Endothelial cell of umbilical vein (primary cell): ENCODE measurements around the gene STON2. TPM values are rescaled to one million over a fixed set of nuclear protein-coding genes. Genes with fewer than 3 reads are reported as not detected.

Experiments
- BruUV-seq: library from RNA; stranded (reverse); fragments of 400-500 nt; replicated peaks from 2 replicates; lab custom pipeline; 2021; lab: Mats Ljungman, UMichigan
- CTCF ChIA-PET: fragments of 300-600, 350-600 bp; sonication (Branson Sonifier 250); formaldehyde crosslinking; loops from one replicate; lab custom pipeline; 2021; ENCODE audit warnings: antibody characterized with exemption, inconsistent platforms; lab: Charles Lee
- POLR2A ChIA-PET: fragments of 300-600, 350-600 bp; sonication (Branson Sonifier 250); formaldehyde crosslinking; loops from one replicate; lab custom pipeline; 2021; ENCODE audit warnings: antibody characterized with exemption, inconsistent platforms; lab: Charles Lee
- DNase-seq: peaks from one replicate; pipeline ENCODE4 v3.0.0-alpha.2; 2011; ENCODE audit warnings: low read depth, low spot score
- FAIRE-seq: peaks from 2 replicates; lab custom pipeline; 2011; peaks lifted over from hg19 to GRCh38; lab: Jason Lieb, UNC
- H2AFZ ChIP-seq: 2 replicates; pipeline ENCODE4 v1.6.0; 2012; ENCODE audit warnings: low read depth, low read length, control low read depth, inconsistent platforms
- H3K27ac ChIP-seq: 2 replicates; pipeline ENCODE4 v1.5.1; 2011; ENCODE audit warnings: low read depth, mild to moderate bottlenecking, control low read depth, low read length, moderate library complexity; ENCODE audit not compliant: insufficient read depth
- H3K27me3 ChIP-seq, 2 experiments: 2 replicates each; pipeline versions ENCODE4 v1.6.0 to v1.6.1; 2011; ENCODE audit warnings: low read length in 2 of 2, mixed read lengths in 1 of 2; ENCODE audit not compliant: control insufficient read depth in 2 of 2, insufficient read depth in 2 of 2
- H3K36me3 ChIP-seq, 2 experiments: 2 replicates in 1 of 2; 3 replicates in 1 of 2; pipeline ENCODE4 v1.5.1; 2011; ENCODE audit warnings: low read length in 2 of 2, mild to moderate bottlenecking in 1 of 2, moderate library complexity in 1 of 2; ENCODE audit not compliant: control insufficient read depth in 2 of 2, insufficient read depth in 2 of 2; ENCODE audit errors: extremely low read depth in 1 of 2
- H3K4me1 ChIP-seq: 3 replicates; pipeline ENCODE4 v1.5.1; 2011; ENCODE audit warnings: mild to moderate bottlenecking, low read length; ENCODE audit not compliant: control insufficient read depth, insufficient read depth; ENCODE audit errors: extremely low read depth
- H3K4me2 ChIP-seq: 2 replicates; pipeline ENCODE4 v1.6.1; 2011; ENCODE audit warnings: low read length, control low read depth, mixed read lengths; ENCODE audit not compliant: insufficient read depth
- H3K4me3 ChIP-seq, 3 experiments: fragments of 200-600 bp in 1 of 3; sonication (generic), shearing (Covaris generic) in 1 of 3; replicated peaks in 1 of 3; 2 replicates each; pipeline ENCODE4 v1.5.1; 2011 to 2016; ENCODE audit warnings: control low read depth in 3 of 3, low read length in 3 of 3, mild to moderate bottlenecking in 2 of 3, inconsistent platforms in 1 of 3, low read depth in 1 of 3, moderate library complexity in 1 of 3; ENCODE audit not compliant: insufficient read depth in 1 of 3
- H3K79me2 ChIP-seq: 2 replicates; pipeline ENCODE4 v1.6.0; 2012; ENCODE audit warnings: low read length, inconsistent platforms; ENCODE audit not compliant: control insufficient read depth, insufficient read depth
- H3K9ac ChIP-seq: replicated peaks from 2 replicates; pipeline ENCODE3; 2011; ENCODE audit warnings: low read length, control low read depth; ENCODE audit not compliant: insufficient read depth; ENCODE audit errors: extremely low read depth
- H3K9me1 ChIP-seq: replicated peaks from 3 replicates; pipeline ENCODE4 v1.6.0; 2011; ENCODE audit warnings: mild to moderate bottlenecking, low read length; ENCODE audit not compliant: control insufficient read depth, insufficient read depth; ENCODE audit errors: extremely low read depth
- H3K9me3 ChIP-seq: replicated peaks from 2 replicates; pipeline ENCODE4 v1.5.1; 2012; ENCODE audit warnings: low read length, inconsistent platforms; ENCODE audit not compliant: control insufficient read depth, insufficient read depth
- H4K20me1 ChIP-seq: replicated peaks from 2 replicates; pipeline ENCODE3; 2011; ENCODE audit warnings: mild to moderate bottlenecking, low read length; ENCODE audit not compliant: control insufficient read depth, insufficient read depth; ENCODE audit errors: extremely low read depth
- EZH2 ChIP-seq: IDR thresholded peaks from 2 replicates; pipeline ENCODE4 v1.6.1; 2012; ENCODE audit warnings: borderline replicate concordance, low read depth, mild to moderate bottlenecking, moderate library complexity, low read length, inconsistent platforms; ENCODE audit not compliant: severe bottlenecking
- FOS ChIP-seq: IDR thresholded peaks from 2 replicates; pipeline ENCODE4 v1.6.1; 2011; ENCODE audit warnings: mild to moderate bottlenecking, low read length, moderate library complexity, borderline replicate concordance; ENCODE audit not compliant: insufficient read depth
- GATA2 ChIP-seq: IDR thresholded peaks from 2 replicates; pipeline ENCODE4 v1.7.0; 2011; ENCODE audit warnings: low read depth, mild to moderate bottlenecking, moderate library complexity, mixed read lengths, low read length; ENCODE audit not compliant: insufficient read length, insufficient read depth
- JUN ChIP-seq: IDR thresholded peaks from 2 replicates; pipeline ENCODE4 v1.6.1; 2011; ENCODE audit warnings: borderline replicate concordance, low read depth; ENCODE audit not compliant: insufficient read length, insufficient read depth
- MYC ChIP-seq: IDR thresholded peaks from one replicate; pipeline ENCODE4 v1.6.1; 2011; ENCODE audit warnings: mild to moderate bottlenecking, low read depth, low read length
- POLR2A ChIP-seq: IDR thresholded peaks from 2 replicates; pipeline ENCODE4 v1.6.1; 2012; ENCODE audit warnings: low read depth, mild to moderate bottlenecking, control low read depth, low read length
- POLR2AphosphoS5 ChIP-seq: IDR thresholded peaks from 2 replicates; pipeline ENCODE4 v1.6.1; 2012; ENCODE audit warnings: low read depth, mild to moderate bottlenecking, control low read depth, low read length, moderate library complexity; ENCODE audit not compliant: insufficient read depth
- dilution Hi-C: fragments of 300-500 bp; cut with MboI; formaldehyde crosslinking; loops from one replicate; pipeline ENCODE4 v1.15.0; 2019; ENCODE audit warnings: low sequenced_read_pairs; ENCODE audit not compliant: extremely low pct_ligation_motif_present
- intact Hi-C: fragments of 100-400 bp; cut with micrococcal nuclease; formaldehyde crosslinking; loops from one replicate; pipeline ENCODE4 v1.10.0; 2022
- polyA plus RNA-seq, 4 experiments: library from polyadenylated mRNA; depleted of rRNA in 3 of 4; stranded (reverse) in 3 of 4; unstranded in 1 of 4; fragments of >200 nt; gene quantifications; 2 replicates each; pipeline versions ENCODE4 v1.2.1 to v1.2.3, GENCODE V29; 2011 to 2012; ENCODE audit warnings: missing spikeins in 1 of 4
- total RNA-seq: library from RNA; stranded (reverse); gene quantifications from 2 replicates; pipeline ENCODE4 v1.2.3, GENCODE V29; 2021
- TF ChIP-seq, protein P1 (sequence below): IDR thresholded peaks from 2 replicates; pipeline ENCODE4 v1.6.1; 2011; ENCODE audit not compliant: insufficient read depth, insufficient read length
- TF ChIP-seq, protein P2 (sequence below), 2 donors: IDR thresholded peaks; 1 replicate in 1 of 2; 2 replicates in 1 of 2; pipeline ENCODE4 v1.5.1; 2011; ENCODE audit warnings: low read length in 2 of 2, mild to moderate bottlenecking in 2 of 2, moderate library complexity in 2 of 2, control low read depth in 1 of 2, inconsistent platforms in 1 of 2, low read depth in 1 of 2; ENCODE audit not compliant: insufficient read depth in 1 of 2; ENCODE audit errors: extremely low read depth in 1 of 2

STON2 gene
- total and polyA plus RNA-seq, 2 donors (not counting 3 experiments of a cell fraction or from before 2014, with no cell fraction given) = not detected

DNA sequence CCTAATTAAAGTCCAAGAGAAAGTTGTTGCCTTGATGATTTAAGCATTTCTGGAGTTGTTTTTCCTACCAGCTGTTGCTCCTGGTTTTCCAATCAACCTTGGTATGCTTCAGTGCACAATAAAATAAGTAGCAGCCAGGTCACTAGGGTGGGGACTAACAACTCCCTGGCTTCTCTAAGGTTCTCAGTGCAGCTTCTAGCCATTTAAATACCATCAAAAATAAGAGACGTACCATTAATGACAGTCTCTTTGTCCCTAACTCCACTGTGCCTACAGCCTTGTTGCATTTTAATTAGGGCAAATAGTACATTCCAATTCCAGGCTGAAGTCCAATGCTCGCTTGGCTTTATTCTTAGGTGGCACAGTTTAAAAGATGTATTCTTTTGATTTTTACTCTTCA lies 11.8 kb downstream of the STON2 start:
- CTCF ChIA-PET = no interaction called here
- FAIRE-seq = no peak
- H3K79me2 ChIP-seq = no peaks in the 10 kb centered on the region
- intact Hi-C loops (no loop called here), dilution Hi-C loops (no loop called here)
- no peak for DNase-seq
- POLR2A ChIA-PET = no interaction called here
- no peak overlapping the region for H2AFZ ChIP-seq
- H3K4me3 ChIP-seq = no peak overlapping the region
- no peaks in the 10 kb centered on the region for H3K9me3 ChIP-seq
- no peaks in the 10 kb centered on the region for H3K27me3 ChIP-seq
- no peak overlapping the region for H3K4me2 ChIP-seq
- no TSS peak for BruUV-seq
- no peaks in the 10 kb centered on the region for H4K20me1 ChIP-seq
- TF ChIP-seq, protein P1, sequence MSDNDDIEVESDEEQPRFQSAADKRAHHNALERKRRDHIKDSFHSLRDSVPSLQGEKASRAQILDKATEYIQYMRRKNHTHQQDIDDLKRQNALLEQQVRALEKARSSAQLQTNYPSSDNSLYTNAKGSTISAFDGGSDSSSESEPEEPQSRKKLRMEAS = no peak
- TF ChIP-seq POLR2A (no peak), JUN (no peak), MYC (no peak), EZH2 (no peak)
- H3K9ac ChIP-seq = no peak overlapping the region
- H3K4me1 ChIP-seq = no peaks in the 10 kb centered on the region
- no peaks in the 10 kb centered on the region for H3K36me3 ChIP-seq
- H3K9me1 ChIP-seq = no peaks in the 10 kb centered on the region
- H3K27ac ChIP-seq = no peak overlapping the region

DNA sequence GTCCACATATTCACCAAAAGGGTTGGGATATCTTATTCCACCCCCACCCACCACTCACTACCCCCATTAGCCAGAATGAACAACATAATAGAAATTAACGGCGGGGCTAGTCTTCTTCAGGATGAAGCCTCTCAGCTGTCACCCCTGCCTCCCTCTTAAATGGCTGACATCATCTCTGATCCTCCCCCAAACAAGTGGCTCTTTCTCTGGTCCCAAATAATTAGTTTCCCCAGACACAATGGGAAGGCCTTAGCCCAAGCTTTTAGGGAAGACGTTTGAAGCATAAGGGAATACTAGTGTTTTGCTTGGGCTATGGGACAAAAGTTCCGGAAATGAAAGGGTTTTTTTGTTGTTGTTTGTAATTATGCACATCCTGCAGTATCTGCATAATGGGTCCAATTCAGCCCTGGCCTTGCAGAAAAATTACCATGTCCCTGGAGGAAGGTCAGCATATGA lies 13.8 kb downstream of the STON2 start:
- Histone ChIP-seq H3K79me2 (no peaks in the 10 kb centered on the region), H3K9me3 (no peaks in the 10 kb centered on the region), H3K36me3 (no peaks in the 10 kb centered on the region), H3K9ac (no peak overlapping the region), H3K4me3 (no peak overlapping the region), H3K27ac (no peak overlapping the region), H4K20me1 (no peaks in the 10 kb centered on the region), H3K4me1 (no peaks in the 10 kb centered on the region), H3K4me2 (no peak overlapping the region), H2AFZ (no peak overlapping the region), H3K9me1 (no peaks in the 10 kb centered on the region), H3K27me3 (no peaks in the 10 kb centered on the region)
- no peak for FAIRE-seq
- no peak for DNase-seq
- no TSS peak for BruUV-seq
- ChIA-PET POLR2A (no interaction called here), CTCF (no interaction called here)
- no peak for TF ChIP-seq JUN
- no peak for TF ChIP-seq GATA2
- no peak for TF ChIP-seq POLR2AphosphoS5
- TF ChIP-seq, protein P1 = no peak
- TF ChIP-seq, protein P2, sequence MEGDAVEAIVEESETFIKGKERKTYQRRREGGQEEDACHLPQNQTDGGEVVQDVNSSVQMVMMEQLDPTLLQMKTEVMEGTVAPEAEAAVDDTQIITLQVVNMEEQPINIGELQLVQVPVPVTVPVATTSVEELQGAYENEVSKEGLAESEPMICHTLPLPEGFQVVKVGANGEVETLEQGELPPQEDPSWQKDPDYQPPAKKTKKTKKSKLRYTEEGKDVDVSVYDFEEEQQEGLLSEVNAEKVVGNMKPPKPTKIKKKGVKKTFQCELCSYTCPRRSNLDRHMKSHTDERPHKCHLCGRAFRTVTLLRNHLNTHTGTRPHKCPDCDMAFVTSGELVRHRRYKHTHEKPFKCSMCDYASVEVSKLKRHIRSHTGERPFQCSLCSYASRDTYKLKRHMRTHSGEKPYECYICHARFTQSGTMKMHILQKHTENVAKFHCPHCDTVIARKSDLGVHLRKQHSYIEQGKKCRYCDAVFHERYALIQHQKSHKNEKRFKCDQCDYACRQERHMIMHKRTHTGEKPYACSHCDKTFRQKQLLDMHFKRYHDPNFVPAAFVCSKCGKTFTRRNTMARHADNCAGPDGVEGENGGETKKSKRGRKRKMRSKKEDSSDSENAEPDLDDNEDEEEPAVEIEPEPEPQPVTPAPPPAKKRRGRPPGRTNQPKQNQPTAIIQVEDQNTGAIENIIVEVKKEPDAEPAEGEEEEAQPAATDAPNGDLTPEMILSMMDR (IDR thresholded peaks at IDR 0.05; ENCODE audit: extremely low read depth in 1 of 2, insufficient read depth in 1 of 2, low read depth in 1 of 2, low read length in 2 of 2) = no peak
- TF ChIP-seq POLR2A = no peak
- TF ChIP-seq MYC = no peak
- TF ChIP-seq FOS = no peak
- no peak for TF ChIP-seq EZH2
- intact Hi-C loops = no loop called here
- dilution Hi-C loops = no loop called here
